Uterus (tissue), 2 donors: ENCODE results near the gene ATP8B3.

ENCODE experiments used
- POLR2A ChIP-seq, 2 donors: fragments of 450-650 bp; IDR thresholded peaks; one replicate each; pipeline ENCODE4 v1.6.1; 2016; ENCODE audit warnings: antibody characterized with exemption in 2 of 2, mild to moderate bottlenecking in 1 of 2, moderate library complexity in 1 of 2
- TF ChIP-seq, protein P1 (sequence below), 4 experiments: fragments of 200-600 bp in 2 of 4; fragments of 450-650 bp in 2 of 4; sonication (generic) in 2 of 4; IDR thresholded peaks; one replicate each; pipeline ENCODE4 v1.5.1; 2016 to 2019; ENCODE audit warnings: antibody characterized with exemption in 4 of 4, mild to moderate bottlenecking in 2 of 4, moderate library complexity in 1 of 4

DNA sequence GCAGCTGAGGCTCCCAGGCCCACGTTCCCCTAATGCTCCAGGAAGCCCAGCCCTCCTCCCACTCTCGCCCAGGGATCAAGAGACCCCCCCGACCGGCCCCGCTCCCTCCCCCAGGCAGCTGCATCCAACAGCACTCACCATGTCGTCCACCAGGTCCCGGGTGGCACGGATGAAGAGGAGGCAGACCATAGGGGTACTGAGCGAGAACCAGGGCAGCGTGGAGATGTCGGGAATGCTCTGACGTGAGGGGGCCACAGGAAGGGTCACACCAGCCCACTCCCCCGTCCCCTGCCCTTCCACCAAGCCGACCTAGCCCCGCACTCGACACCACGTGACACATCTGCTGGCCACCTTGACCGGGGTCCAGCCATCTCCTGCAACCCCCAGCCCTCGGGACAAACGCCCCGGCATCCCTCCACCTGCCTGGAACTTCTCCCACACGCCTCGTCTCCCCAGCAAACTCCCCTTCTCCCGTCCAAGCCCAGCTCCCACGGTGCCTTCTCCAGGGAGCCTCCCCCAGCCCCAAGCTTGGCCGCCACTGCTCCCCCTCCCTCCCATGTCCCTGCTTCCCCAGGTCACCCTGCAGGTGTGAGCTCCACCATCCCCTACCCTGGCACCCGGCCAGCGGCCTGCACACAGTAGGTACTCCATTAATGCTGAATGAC lies 4.9 kb downstream of the ATP8B3 start:
- TF ChIP-seq, protein P1, sequence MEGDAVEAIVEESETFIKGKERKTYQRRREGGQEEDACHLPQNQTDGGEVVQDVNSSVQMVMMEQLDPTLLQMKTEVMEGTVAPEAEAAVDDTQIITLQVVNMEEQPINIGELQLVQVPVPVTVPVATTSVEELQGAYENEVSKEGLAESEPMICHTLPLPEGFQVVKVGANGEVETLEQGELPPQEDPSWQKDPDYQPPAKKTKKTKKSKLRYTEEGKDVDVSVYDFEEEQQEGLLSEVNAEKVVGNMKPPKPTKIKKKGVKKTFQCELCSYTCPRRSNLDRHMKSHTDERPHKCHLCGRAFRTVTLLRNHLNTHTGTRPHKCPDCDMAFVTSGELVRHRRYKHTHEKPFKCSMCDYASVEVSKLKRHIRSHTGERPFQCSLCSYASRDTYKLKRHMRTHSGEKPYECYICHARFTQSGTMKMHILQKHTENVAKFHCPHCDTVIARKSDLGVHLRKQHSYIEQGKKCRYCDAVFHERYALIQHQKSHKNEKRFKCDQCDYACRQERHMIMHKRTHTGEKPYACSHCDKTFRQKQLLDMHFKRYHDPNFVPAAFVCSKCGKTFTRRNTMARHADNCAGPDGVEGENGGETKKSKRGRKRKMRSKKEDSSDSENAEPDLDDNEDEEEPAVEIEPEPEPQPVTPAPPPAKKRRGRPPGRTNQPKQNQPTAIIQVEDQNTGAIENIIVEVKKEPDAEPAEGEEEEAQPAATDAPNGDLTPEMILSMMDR (IDR thresholded peaks at IDR 0.05), result no peak
- TF ChIP-seq POLR2A (IDR thresholded peaks at IDR 0.05), result no peak
